Caco-2 (cell line): ENCODE measurements around the gene KLHL2. TPM values are rescaled to one million over a fixed set of nuclear protein-coding genes. Genes with fewer than 3 reads are reported as not detected.

Source experiments
- BruUV-seq: library from RNA; stranded (reverse); fragments of 400-500 nt; replicated peaks from 2 replicates; lab custom pipeline; 2021; lab: Mats Ljungman, UMichigan
- CTCF ChIA-PET: fragments of 300-600 bp; sonication (Branson Sonifier 250); formaldehyde crosslinking; loops from one replicate; lab custom pipeline; 2022; ENCODE audit warnings: antibody characterized with exemption; lab: Charles Lee
- POLR2A ChIA-PET: fragments of 300-600 bp; sonication (Branson Sonifier 250); formaldehyde crosslinking; loops from one replicate; lab custom pipeline; 2022; ENCODE audit warnings: antibody characterized with exemption; lab: Charles Lee
- DNase-seq, 2 experiments: peaks; one replicate each; pipeline versions ENCODE4 v3.0.0 to v3.0.0-alpha.2; 2020 to 2022
- H3K27me3 ChIP-seq: replicated peaks from 2 replicates; pipeline ENCODE4 v1.6.0; 2011; ENCODE audit warnings: low read length; ENCODE audit not compliant: control insufficient read depth, insufficient read depth
- H3K36me3 ChIP-seq: 2 replicates; pipeline ENCODE4 v1.5.1; 2011; ENCODE audit warnings: low read length; ENCODE audit not compliant: control insufficient read depth, insufficient read depth
- H3K4me1 ChIP-seq: fragments of 250-450 bp; sonication (Bioruptor Pico); 2 replicates; pipeline ENCODE4 v1.5.1; 2020; ENCODE audit warnings: mild to moderate bottlenecking
- H3K4me3 ChIP-seq: 2 replicates; pipeline ENCODE4 v1.5.1; 2011; ENCODE audit warnings: low read depth, mild to moderate bottlenecking, control low read depth, low read length
- H3K9me3 ChIP-seq: fragments of 250-450 bp; sonication (Bioruptor Pico); 2 replicates; pipeline ENCODE4 v1.5.1; 2020; ENCODE audit warnings: mild to moderate bottlenecking, moderate library complexity
- H3K27ac Mint-ChIP-seq: one replicate; pipeline ENCODE4 v1.8.0; 2022; ENCODE audit warnings: mixed read lengths; ENCODE audit not compliant: unreplicated experiment
- H3K27me3 Mint-ChIP-seq: one replicate; pipeline ENCODE4 v1.8.0; 2022; ENCODE audit warnings: mixed read lengths; ENCODE audit not compliant: insufficient read depth, unreplicated experiment
- H3K36me3 Mint-ChIP-seq: one replicate; pipeline ENCODE4 v1.8.0; 2022; ENCODE audit warnings: mild to moderate bottlenecking, mixed read lengths; ENCODE audit not compliant: insufficient read depth, unreplicated experiment
- H3K4me1 Mint-ChIP-seq: one replicate; pipeline ENCODE4 v1.8.0; 2022; ENCODE audit warnings: low read depth, mixed read lengths; ENCODE audit not compliant: unreplicated experiment
- H3K4me3 Mint-ChIP-seq: one replicate; pipeline ENCODE4 v1.8.0; 2022; ENCODE audit warnings: mild to moderate bottlenecking, moderate library complexity, mixed read lengths; ENCODE audit not compliant: unreplicated experiment
- H3K9me3 Mint-ChIP-seq: one replicate; pipeline ENCODE4 v1.8.0; 2022; ENCODE audit warnings: mixed read lengths; ENCODE audit not compliant: unreplicated experiment
- intact Hi-C: fragments of 100-400 bp; cut with micrococcal nuclease; formaldehyde crosslinking; loops from one replicate; pipeline ENCODE4 v1.10.0; 2022; ENCODE audit not compliant: unreplicated experiment
- total RNA-seq: library from RNA; stranded (reverse); gene quantifications from 2 replicates; pipeline ENCODE4 v1.2.3, GENCODE V29; 2022
- TF ChIP-seq, protein P1 (sequence below), 2 experiments: fragments of 200-600 bp in 1 of 2; IDR thresholded peaks; 1 replicate in 1 of 2; 2 replicates in 1 of 2; pipeline versions ENCODE4 v1.5.1 to v1.8.0; 2011 to 2022; ENCODE audit warnings: antibody characterized with exemption in 1 of 2, control low read depth in 1 of 2, inconsistent platforms in 1 of 2, low read depth in 1 of 2, low read length in 1 of 2, mild to moderate bottlenecking in 1 of 2, moderate library complexity in 1 of 2; ENCODE audit not compliant: insufficient read depth in 1 of 2, severe bottlenecking in 1 of 2, unreplicated experiment in 1 of 2

Gene KLHL2
- total RNA-seq, 1 experiment from 2014 or later: 15.9 TPM

DNA sequence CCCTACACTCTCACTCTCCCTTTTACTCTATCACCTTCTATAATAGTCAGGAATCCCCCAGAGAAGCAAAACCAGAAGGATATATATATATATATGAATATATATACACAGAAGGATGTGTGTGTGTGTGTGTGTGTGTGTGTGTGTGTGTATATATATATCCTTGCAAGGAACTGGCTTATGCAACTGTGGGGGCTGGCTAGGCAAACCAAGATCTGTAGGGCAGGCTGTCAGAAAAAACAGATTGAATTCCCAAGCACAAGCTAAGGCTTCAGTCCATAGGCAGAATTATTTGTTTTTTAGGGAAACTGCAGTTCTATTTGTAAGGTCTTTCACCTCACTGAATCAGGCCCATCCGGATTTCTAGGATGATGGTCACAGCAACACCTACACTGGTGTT is 13.0 kb upstream of the KLHL2 start:
- H3K27me3 Mint-ChIP-seq: no peaks in the 10 kb centered on the region
- H3K4me1 Mint-ChIP-seq: no peaks in the 10 kb centered on the region
- no peaks in the 10 kb centered on the region for H3K9me3 Mint-ChIP-seq
- TF ChIP-seq, protein P1, sequence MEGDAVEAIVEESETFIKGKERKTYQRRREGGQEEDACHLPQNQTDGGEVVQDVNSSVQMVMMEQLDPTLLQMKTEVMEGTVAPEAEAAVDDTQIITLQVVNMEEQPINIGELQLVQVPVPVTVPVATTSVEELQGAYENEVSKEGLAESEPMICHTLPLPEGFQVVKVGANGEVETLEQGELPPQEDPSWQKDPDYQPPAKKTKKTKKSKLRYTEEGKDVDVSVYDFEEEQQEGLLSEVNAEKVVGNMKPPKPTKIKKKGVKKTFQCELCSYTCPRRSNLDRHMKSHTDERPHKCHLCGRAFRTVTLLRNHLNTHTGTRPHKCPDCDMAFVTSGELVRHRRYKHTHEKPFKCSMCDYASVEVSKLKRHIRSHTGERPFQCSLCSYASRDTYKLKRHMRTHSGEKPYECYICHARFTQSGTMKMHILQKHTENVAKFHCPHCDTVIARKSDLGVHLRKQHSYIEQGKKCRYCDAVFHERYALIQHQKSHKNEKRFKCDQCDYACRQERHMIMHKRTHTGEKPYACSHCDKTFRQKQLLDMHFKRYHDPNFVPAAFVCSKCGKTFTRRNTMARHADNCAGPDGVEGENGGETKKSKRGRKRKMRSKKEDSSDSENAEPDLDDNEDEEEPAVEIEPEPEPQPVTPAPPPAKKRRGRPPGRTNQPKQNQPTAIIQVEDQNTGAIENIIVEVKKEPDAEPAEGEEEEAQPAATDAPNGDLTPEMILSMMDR (IDR thresholded peaks at IDR 0.05; ENCODE audit: insufficient read depth in 1 of 2, low read depth in 1 of 2, low read length in 1 of 2, severe bottlenecking in 1 of 2, unreplicated experiment in 1 of 2): no peak
- CTCF ChIA-PET: no interaction called here
- Histone ChIP-seq H3K4me3 (no peak overlapping the region), H3K4me1 (no peaks in the 10 kb centered on the region), H3K27me3 (no peaks in the 10 kb centered on the region), H3K36me3 (no peaks in the 10 kb centered on the region), H3K9me3 (no peaks in the 10 kb centered on the region)
- intact Hi-C loops: no loop called here
- no peak overlapping the region for H3K4me3 Mint-ChIP-seq
- BruUV-seq: no TSS peak
- POLR2A ChIA-PET: no interaction called here
- H3K36me3 Mint-ChIP-seq: no peaks in the 10 kb centered on the region
- no peak for DNase-seq
- no peak overlapping the region for H3K27ac Mint-ChIP-seq

DNA sequence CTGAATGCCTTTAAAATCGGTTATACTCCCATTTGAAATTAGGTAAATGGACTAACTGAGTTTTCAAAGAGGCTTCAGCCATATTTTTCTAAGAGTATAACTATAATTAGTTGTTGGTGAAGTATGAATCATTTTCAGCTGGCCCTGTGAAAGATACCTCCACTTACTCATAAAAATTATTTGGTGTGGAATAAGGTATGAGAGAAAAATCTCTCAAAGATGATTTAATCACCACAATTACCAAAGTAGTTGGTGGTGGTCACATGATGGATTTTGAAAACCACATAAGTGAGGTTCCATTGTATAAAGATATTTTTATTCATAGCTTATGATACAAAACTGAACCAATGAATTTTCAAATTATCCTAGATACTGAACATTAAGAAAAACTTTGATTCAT is 9.0 kb upstream of the KLHL2 start:
- no peaks in the 10 kb centered on the region for H3K4me1 ChIP-seq
- CTCF ChIA-PET: no interaction called here
- no peak for DNase-seq
- Mint-ChIP-seq H3K4me1 (no peaks in the 10 kb centered on the region), H3K4me3 (no peak overlapping the region), H3K9me3 (no peaks in the 10 kb centered on the region), H3K36me3 (no peaks in the 10 kb centered on the region), H3K27me3 (no peaks in the 10 kb centered on the region), H3K27ac (no peak overlapping the region)
- POLR2A ChIA-PET: no interaction called here
- TF ChIP-seq, protein P1 (IDR thresholded peaks at IDR 0.05; ENCODE audit: insufficient read depth in 1 of 2, low read depth in 1 of 2, low read length in 1 of 2, severe bottlenecking in 1 of 2, unreplicated experiment in 1 of 2): no peak
- no peaks in the 10 kb centered on the region for H3K27me3 ChIP-seq
- no peaks in the 10 kb centered on the region for H3K9me3 ChIP-seq
- no TSS peak for BruUV-seq
- intact Hi-C loops: no loop called here
- H3K4me3 ChIP-seq: no peak overlapping the region
- H3K36me3 ChIP-seq: no peaks in the 10 kb centered on the region

DNA sequence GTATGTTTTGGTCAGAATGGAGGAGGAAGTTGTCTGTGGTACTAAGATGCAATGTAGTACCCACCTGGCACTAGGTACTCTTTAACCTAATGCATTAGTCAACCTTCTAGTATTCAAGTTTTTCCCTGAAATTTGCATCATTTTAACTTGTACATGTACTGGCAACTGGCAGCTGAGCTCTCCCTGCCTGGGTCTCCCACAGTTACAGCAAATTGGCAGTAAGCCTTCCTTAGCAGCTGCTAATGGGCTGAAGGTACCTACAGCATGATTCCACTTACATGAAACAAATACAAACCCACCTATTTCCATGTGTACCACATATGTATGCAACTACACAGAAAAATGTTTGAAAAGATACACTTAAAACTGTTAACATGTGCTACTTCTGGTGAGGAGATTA is 8.1 kb upstream of the KLHL2 start:
- H3K4me1 Mint-ChIP-seq: no peaks in the 10 kb centered on the region
- Histone ChIP-seq H3K4me3 (no peak overlapping the region), H3K4me1 (no peaks in the 10 kb centered on the region), H3K9me3 (no peaks in the 10 kb centered on the region), H3K36me3 (no peaks in the 10 kb centered on the region), H3K27me3 (no peaks in the 10 kb centered on the region)
- no peak overlapping the region for H3K27ac Mint-ChIP-seq
- H3K36me3 Mint-ChIP-seq: no peaks in the 10 kb centered on the region
- H3K9me3 Mint-ChIP-seq: no peaks in the 10 kb centered on the region
- H3K4me3 Mint-ChIP-seq: no peak overlapping the region
- H3K27me3 Mint-ChIP-seq: no peaks in the 10 kb centered on the region
- CTCF ChIA-PET: no interaction called here
- DNase-seq: no peak
- intact Hi-C loops: no loop called here
- TF ChIP-seq, protein P1 (IDR thresholded peaks at IDR 0.05; ENCODE audit: insufficient read depth in 1 of 2, low read depth in 1 of 2, low read length in 1 of 2, severe bottlenecking in 1 of 2, unreplicated experiment in 1 of 2): no peak
- POLR2A ChIA-PET: no interaction called here
- BruUV-seq: no TSS peak
